ENCODE results near the gene C16orf90.

C16orf90 gene

DNA sequence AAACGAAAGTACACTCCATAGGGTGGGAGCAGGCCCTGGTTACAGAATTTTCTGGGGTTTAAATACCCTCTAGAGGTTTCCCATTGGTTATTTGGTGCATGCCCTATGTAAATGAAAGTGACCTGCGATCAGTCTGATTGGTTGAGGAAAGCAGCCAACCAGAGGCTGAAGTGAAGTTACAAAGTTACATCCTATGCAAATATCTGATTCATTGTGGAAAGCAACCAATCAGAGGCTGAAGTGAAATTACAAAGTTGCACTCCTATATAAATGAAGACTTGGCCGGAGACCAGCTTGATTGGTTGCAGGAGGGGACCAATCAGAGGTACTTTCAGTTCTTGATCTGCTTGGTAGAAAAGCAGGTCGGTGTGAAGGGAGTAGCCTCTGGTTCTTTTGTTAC, 27.4 kb downstream of the C16orf90 start:
- no peak for DNase-seq (ENCODE audit: low read depth in 1 of 2, low spot score in 1 of 2)

DNA sequence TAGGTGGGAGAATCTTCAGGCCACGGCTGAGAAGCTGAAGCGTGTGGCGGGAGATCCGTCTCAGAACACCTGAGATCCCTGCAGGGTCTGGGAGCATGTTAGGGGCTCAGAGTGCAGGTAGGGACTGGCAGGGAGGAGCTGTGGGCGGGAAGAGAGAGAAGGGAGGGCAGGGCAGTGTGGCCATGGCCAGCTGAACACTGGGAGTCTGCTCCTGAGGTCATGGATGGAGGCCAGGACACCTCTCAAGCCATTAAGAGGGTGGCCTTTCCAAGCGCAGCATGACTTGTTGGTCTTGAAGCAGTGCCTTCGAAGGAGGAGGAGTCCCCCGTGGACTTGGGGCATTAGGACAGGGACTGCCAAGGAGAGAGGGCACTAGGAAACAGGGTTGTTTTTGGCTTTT, 28.1 kb downstream of the C16orf90 start:
- no peak for DNase-seq (ENCODE audit: low read depth in 1 of 2, low spot score in 1 of 2)

DNA sequence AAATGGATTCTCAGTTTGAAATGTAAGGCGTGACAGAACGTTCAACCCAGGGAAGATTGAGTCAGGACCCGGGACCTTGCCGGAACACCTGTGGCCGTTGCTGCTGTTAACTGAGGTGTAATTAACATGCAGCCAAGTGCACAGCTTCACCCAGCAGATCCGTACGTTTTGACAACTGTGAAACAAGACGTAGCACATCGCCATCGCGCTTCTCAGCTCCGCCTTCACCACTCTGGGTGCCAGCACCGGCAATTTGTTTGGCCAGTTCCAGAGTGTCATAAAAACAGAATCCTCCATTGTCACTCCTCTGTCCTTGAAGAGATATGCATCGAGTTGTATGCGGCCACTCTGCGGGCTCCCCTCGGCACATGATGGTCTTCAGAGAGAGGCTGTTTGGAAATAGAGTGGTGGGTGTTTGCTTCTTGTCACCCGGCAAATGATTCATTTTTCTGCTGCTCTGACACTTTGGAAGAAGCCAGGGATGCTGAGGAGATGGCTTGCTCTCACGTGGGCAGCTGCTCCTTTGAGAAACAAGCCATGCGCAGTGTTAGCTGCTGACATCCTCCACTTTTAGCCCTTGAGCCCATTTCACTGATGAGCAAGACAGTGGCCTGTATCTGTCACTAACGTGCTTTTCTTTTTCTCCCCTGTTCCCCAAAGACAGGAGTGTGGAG, 29.2 kb downstream of the C16orf90 start:
- DNase-seq (ENCODE audit: low read depth in 1 of 2, low spot score in 1 of 2), result no peak

DNA sequence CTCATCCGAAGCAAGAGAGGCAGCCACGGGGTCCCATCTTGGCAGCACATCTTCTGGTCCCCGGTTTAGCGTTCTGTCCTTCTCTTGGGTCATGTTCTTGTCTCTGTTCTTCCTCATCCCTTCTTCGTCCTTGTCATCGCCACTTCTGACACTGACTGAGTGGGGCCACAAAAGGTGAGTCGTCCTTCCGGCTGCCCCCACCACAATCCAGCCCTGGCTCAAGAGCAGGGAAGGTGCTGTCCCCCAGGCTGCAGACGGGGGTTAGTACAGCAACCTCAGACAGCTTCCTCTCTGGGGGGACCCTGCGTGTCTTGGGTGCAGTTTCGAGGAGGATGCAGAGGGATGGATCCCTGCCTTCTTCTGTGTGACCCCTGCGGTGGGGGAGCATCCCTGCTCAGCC, 30.0 kb downstream of the C16orf90 start:
- DNase-seq (ENCODE audit: low read depth in 1 of 2, low spot score in 1 of 2), result no peak

DNA sequence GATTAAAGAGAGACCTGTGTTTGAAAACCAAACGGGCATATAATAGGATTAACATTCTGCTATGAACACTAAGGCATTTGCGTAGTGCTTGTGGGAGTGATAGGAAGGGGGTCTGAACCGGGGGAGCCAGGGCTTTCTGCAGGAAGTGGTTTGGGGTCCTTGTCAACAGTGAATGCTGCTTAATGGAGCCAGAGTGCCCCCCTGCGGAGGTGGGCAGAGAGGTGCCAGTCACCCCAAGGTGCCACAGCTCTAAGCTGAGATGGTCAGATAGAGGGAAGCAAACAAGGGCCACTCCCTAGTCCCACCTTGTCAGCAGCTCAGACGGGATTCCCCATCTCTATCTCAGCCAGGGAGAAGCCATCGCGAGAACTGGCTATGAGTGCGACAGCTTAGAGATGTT, 34.1 kb downstream of the C16orf90 start:
- no peak for DNase-seq (ENCODE audit: low read depth in 1 of 2, low spot score in 1 of 2)

DNA sequence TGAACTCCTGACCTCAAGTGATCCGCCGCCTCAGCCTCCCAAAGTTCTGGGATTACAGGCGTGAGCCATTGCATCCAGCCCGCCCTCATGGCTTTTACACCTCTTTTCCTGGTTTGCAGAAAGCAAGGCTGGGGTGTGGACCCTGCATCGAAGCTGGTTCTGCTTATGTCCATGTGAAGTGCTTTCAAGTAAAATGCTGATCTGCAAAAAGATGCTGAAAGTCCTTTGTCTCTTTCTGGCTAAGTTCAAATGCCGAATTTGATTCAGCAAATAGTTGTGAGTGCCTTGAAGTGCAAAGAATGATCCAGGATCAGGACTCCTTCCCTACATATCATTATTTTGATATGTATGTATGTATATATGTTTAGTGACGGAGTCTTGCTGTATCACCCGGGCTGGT, 34.7 kb downstream of the C16orf90 start:
- DNase-seq (ENCODE audit: low read depth in 1 of 2, low spot score in 1 of 2), result no peak

DNA sequence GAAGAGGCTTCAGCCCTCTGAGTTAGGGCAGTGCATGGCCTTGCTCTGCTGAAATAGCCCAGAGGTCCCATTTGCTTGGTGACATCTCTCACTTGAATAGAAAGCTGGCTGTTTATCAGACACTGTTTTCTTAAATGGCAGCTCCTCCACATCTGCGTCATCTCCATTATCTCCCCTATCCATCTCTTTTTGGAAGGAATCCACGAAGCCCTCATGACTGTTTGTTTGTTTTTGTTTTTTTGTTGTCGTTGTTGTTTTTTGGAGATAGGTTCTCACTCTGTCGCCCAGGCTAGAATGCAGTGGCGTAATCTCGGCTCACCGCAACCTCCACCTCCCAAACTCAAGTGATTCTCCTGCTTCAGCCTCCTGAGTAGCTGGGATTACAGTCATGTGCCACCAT, 35.2 kb downstream of the C16orf90 start:
- no peak for DNase-seq (ENCODE audit: low read depth in 1 of 2, low spot score in 1 of 2)

DNA sequence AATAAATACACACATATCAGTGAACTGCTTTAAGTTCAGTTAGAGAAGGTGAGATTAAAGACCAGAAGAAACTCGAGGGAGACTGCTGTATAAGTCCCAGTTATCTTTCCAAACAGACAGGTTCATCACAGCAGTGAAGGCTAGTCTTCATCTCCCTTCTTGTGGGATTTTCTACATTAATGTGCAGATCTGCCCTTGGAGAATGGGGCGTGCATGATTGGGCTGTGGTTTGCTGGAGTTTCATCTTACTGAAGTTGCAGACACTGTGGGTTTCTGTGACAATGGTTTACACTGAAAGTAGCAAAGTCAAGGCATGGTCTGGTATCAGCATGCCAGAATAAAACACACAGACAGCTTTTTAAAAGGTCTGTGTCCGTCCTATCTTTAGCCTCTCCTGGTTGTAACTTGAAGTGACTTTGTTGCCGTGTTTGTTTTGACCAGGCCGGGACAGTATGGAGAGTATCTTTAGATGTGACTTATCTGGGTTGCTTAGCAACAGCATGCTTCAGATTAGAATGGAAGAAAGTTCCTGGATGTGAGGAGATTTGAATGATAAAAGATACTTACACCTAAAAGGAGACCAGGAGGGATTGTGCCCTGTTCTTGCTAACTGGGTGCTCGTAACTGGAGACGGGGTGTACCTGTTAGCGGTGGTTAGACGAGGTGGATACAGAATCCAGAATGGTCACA, 35.7 kb downstream of the C16orf90 start:
- DNase-seq (ENCODE audit: low read depth in 1 of 2, low spot score in 1 of 2), result no peak

DNA sequence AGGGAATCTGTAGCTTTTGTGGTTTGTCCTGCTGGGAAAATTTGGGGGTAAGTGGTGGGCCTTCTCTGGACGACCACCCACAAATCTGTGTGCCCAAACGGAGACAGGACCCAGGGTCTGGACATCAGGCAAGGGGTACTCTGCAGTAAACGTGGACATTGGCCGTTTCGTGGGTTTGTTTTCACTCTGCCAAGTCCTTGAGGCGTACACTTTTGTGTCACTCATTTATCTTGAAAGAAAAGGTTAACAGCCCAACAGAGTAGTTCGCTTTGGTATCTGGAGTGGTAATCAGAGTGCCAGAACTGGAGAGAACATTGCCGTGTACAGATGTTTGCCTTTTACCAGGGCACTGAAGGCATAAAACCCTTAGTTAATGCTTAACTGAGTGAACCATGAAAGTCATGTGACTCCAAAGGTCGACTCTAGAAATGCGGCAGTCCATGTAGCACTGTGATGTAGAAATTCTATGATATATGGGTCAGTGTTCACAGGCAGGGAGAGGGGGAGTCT, 36.4 kb downstream of the C16orf90 start:
- no peak for DNase-seq (ENCODE audit: low read depth in 1 of 2, low spot score in 1 of 2)

DNA sequence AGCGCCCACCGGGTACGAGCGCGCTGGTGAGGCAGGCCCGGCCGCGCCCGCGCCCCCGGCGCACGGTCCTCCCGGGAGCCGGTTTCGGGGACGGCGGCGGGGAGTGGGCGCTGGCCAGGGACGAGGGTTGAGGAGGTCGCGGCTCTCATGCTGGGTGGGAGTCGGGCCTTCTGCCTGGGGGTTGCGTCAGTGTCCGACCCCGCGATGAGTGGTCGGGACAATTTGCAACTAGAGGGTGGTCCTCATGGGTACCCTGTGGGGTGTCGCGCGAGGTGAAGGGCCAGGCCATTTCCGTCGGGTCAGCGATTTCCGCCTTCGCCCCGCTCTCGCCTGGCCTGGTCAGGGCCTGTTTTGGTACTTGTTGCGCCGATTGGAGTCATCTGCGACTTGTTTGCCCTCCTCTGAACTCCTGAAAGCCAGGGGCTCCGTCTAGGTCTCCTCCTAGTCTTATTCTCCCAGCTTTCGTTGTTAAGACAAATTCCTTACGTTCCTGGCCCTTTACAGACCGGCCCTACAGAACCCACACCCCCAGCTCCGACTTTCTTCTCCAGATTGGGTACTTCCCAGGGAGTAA, 36.9 kb downstream of the C16orf90 start:
- DNase-seq (ENCODE audit: low read depth in 1 of 2, low spot score in 1 of 2), result no peak

DNA sequence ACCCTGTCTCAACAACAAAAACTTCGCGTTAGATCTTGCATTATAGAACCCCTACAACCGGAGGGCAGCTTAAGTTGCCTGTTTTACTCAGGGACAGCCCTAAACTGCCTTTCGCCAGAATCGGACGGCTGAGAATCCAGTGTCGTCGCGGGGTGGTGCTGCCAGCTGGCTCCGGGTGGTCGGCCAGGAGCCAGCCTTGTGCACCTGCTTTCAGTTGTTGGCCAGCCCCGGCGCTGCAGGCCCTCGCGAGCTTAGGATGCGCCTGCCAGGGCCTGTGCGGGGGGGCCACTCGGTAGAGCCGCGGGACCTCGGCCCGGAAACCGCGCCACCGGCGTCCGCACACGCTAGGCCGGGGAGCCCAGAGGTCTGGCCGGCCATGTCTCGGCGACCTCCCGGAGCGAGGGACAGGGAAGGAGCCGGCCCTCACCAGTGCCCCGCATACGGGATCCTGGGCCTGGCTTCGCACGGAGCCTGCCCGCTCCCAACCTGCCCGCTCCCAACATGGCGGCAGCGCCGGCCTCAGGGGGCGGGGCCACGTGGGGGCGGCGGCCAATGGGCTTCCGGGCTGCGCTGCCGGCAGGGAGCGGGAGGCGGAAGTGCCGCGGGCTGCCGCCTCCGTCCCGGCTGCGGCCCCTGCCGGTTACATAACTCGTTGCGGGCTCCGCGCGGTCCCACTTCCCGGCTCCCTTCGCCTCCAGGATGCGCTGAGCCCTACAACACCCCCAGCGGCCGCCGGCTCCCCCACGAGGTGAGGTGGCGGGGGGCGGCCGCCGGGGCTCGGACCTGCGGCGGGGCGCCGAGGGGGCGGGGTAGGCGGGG, 37.6 kb downstream of the C16orf90 start:
- peak; percentile 82 to 83 for DNase-seq (ENCODE audit: low read depth in 1 of 2, low spot score in 1 of 2)

DNA sequence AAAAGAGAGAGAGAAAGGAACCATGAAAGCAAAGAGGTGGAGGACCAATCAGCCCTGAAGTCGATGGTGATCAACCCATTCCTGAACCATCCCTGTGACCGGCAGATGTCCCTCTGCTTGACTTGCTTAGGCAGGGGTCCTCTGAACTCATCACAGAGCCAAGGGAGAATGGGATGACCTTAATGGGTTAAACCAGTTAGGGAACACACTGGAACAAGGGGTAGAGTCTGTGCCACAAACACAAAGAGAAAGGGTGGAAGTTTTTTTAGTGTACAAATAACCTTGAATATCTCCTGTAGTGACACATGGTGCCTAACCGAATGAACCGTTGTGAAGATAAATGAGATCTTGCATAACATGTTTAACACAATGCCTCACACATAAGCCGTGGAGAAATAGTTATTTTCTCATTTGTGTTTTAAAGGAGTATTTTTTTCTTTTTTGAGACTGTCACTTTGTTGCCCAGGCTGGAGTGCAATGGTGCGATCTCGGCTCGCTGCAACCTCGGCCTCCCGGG, 40.6 kb downstream of the C16orf90 start:
- no peak for DNase-seq (ENCODE audit: low read depth in 1 of 2, low spot score in 1 of 2)

DNA sequence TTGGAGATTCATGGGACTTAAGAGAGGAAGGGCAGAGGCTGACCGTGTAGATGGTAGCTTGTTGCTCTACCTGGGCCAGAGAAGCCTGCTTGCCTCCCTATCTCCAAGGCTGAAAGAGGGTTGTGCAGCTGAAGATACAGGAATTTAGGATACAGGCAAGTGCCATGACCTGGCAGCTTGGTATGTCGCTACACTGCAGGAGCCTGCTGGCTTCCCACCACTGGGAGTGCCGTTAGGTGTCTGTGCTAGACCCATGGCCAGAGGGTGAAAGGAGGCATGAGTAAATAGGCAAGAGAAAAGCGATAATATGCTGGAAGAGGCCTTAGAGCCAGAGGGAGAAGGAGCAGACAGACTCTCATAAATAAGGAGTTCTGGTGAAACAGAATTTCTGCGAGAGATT, 41.2 kb downstream of the C16orf90 start:
- no peak for DNase-seq (ENCODE audit: low read depth in 1 of 2, low spot score in 1 of 2)

DNA sequence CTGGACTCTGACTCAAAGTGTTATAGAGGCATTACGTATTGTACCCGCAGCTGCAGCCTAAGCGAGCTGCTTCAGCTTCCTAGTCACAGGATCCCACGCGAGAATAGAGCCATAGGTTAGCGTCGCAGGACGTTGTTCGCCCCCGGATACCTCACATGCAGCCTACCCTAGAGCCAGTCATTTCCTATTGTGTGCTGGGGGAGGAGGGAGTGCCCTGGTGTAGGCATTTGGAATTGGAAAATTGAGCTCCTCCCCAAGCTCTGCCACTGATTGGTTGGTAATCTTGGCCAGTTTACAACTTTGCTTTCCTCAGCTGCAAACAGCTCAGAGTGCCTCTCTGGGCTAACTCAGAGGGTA, 51.3 kb downstream of the C16orf90 start:
- no peak for DNase-seq (ENCODE audit: low read depth in 1 of 2, low spot score in 1 of 2)

Measured in activated CD4-positive, alpha-beta T cell treated with anti-CD3 and anti-CD28 coated beads, Interleukin-2, amount 50 U/mL, for 24 hours (primary cell).